Adrenal gland (tissue), 5 donors: ENCODE measurements around the gene MIA2.
"Not testable (repeated sequence)": the region's sequence is repeated elsewhere in the genome, so short reads cannot be mapped to it uniquely, and the experiment has no call there.

Source experiments
- POLR2A ChIP-seq, 2 donors: fragments of 450-650 bp; IDR thresholded peaks; one replicate each; pipeline ENCODE4 v1.6.1; 2017; ENCODE audit warnings: antibody characterized with exemption in 2 of 2, mild to moderate bottlenecking in 2 of 2, moderate library complexity in 1 of 2
- TF ChIP-seq, protein P1 (sequence below), 6 experiments: fragments of 450-650 bp in 4 of 6; fragments of 200-600 bp in 2 of 6; sonication (generic) in 1 of 6; IDR thresholded peaks; 1 replicate in 5 of 6; 2 replicates in 1 of 6; pipeline versions ENCODE4 v1.5.1 to v1.8.0; 2016 to 2021; ENCODE audit warnings: antibody characterized with exemption in 6 of 6, mild to moderate bottlenecking in 2 of 6, moderate library complexity in 1 of 6
- donor health status: DM: no; HTN: no; CAD: no.

DNA sequence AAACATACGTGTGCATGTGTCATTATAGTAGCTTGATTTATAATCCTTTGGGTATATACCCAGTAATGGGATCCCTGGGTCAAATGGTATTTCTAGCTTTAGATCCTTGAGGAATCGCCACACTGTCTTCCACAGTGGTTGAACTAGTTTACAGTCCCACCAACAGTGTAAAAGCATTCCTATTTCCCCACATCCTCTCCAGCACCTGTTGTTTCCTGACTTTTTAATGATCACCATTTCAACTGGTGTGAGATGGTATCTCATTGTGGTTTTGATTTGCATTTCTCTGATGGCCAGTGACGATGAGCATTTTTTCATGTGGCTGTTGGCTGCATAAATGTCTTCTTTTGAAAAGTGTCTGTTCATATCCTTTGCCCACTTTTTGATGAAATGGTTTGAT, 26.4 kb downstream of the MIA2 start:
- not testable (repeated sequence) for TF ChIP-seq POLR2A (IDR thresholded peaks at IDR 0.05)
- TF ChIP-seq, protein P1, sequence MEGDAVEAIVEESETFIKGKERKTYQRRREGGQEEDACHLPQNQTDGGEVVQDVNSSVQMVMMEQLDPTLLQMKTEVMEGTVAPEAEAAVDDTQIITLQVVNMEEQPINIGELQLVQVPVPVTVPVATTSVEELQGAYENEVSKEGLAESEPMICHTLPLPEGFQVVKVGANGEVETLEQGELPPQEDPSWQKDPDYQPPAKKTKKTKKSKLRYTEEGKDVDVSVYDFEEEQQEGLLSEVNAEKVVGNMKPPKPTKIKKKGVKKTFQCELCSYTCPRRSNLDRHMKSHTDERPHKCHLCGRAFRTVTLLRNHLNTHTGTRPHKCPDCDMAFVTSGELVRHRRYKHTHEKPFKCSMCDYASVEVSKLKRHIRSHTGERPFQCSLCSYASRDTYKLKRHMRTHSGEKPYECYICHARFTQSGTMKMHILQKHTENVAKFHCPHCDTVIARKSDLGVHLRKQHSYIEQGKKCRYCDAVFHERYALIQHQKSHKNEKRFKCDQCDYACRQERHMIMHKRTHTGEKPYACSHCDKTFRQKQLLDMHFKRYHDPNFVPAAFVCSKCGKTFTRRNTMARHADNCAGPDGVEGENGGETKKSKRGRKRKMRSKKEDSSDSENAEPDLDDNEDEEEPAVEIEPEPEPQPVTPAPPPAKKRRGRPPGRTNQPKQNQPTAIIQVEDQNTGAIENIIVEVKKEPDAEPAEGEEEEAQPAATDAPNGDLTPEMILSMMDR (IDR thresholded peaks at IDR 0.05), result not testable (repeated sequence)
